Fibroblast of lung (primary cell): Measurements from ENCODE around the gene SLC25A28.

ENCODE experiments used
- CTCF ChIP-seq, 2 donors: IDR thresholded peaks in 1 of 2; conservative IDR thresholded peaks in 1 of 2; 1 replicate in 1 of 2; 2 replicates in 1 of 2; pipeline ENCODE4 v1.5.1; 2011 to 2012; ENCODE audit warnings: low read length in 2 of 2, control low read depth in 1 of 2, inconsistent platforms in 1 of 2, low read depth in 1 of 2, mild to moderate bottlenecking in 1 of 2
- EZH2 ChIP-seq: IDR thresholded peaks from 2 replicates; pipeline ENCODE4 v1.5.1; 2012; ENCODE audit warnings: low read length, control low read depth, mild to moderate bottlenecking; ENCODE audit errors: missing control alignments

- TF ChIP-seq EZH2 (no peak), CTCF (conservative IDR thresholded peaks at IDR 0.05 in 1 of 2, IDR thresholded peaks at IDR 0.05 in 1 of 2; ENCODE audit: low read depth in 1 of 2, low read length in 2 of 2) (no peak)
Observed at GRCh38 chr10:99628923-99629624, 8.8 kb upstream of the SLC25A28 start.
